VCaP (cell line): ENCODE results near the gene HACD4.

ENCODE experiments used
- H3K27ac ChIP-seq: fragments of 450-650 bp; 2 replicates; pipeline ENCODE4 v1.5.1; 2017
- TF ChIP-seq, protein P1 (sequence below): fragments of 450-650 bp; conservative IDR thresholded peaks from 2 replicates; pipeline ENCODE4 v1.5.1; 2017; ENCODE audit warnings: mild to moderate bottlenecking, moderate library complexity

The HACD4 gene

DNA sequence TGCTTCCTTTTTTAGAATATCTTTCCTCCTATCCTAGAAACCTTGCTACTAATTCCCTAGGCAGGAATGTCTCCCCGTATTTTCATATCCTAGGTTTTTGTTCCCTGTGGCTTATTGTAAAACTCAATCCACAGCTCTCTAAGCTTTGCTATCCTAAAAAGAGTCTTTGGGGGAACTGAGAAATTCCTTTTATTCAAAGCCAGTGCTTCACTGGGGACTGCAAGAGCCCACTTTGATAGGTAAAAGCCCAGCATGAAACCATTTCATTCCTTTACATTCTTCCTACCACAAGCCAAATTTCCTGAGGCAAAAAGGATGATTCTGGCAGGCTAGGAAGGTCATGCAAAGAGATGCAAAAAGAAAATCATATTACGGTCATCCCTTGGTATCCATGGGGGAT is 5.8 kb upstream of the HACD4 start:
- TF ChIP-seq, protein P1, sequence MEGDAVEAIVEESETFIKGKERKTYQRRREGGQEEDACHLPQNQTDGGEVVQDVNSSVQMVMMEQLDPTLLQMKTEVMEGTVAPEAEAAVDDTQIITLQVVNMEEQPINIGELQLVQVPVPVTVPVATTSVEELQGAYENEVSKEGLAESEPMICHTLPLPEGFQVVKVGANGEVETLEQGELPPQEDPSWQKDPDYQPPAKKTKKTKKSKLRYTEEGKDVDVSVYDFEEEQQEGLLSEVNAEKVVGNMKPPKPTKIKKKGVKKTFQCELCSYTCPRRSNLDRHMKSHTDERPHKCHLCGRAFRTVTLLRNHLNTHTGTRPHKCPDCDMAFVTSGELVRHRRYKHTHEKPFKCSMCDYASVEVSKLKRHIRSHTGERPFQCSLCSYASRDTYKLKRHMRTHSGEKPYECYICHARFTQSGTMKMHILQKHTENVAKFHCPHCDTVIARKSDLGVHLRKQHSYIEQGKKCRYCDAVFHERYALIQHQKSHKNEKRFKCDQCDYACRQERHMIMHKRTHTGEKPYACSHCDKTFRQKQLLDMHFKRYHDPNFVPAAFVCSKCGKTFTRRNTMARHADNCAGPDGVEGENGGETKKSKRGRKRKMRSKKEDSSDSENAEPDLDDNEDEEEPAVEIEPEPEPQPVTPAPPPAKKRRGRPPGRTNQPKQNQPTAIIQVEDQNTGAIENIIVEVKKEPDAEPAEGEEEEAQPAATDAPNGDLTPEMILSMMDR, result no peak
- H3K27ac ChIP-seq, result no peak overlapping the region

DNA sequence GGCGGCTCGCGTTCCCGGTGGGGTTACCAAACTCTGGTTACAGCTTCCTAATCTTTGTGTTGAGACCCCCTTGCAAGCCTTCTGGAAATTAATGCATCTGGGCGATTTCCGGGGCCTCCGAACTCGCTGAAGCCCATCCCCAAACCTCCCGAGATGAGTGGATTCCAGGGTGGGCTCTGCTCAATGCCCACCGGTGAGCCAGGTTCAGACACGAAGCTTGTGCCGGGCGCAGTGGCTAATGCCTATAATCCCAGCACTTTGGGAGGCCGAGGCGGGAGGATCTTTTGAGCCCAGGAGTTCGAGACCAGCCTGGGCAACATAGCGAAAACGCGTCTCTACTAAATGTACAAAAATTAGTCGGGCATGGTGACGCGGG is 356 bp upstream of the HACD4 start:
- TF ChIP-seq, protein P1, result no peak
- no peak overlapping the region for H3K27ac ChIP-seq

DNA sequence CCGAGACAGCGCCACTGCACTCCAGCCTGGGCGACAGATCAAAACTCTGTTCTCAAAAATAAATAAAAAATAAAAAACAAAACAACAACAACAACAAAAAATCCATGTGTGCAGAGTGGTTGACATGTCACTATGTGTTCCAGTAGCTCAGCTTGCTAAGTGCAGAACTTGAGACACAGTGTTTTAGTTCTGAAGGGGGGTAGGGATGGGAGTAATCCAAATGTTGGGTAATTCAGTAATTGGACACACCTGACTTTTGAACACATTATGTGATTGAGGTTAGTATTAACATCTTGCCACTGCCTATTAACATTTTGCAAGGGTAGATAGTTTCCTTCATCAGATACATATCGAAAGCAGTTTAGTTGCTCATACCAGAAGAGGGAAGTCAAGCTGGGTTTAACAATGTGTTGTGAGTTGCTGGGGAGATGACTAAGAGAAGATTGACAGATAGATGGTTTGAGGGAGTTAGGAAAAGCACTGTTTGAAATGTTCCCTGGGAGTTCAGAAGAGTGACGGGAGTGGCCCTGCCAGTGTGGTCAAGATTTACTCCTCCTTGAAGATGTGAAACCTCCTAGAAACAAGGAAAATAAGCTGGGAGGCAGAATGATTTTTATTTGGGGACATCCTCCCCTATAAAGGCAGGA is 928 bp downstream of the HACD4 start:
- H3K27ac ChIP-seq, result no peak overlapping the region

DNA sequence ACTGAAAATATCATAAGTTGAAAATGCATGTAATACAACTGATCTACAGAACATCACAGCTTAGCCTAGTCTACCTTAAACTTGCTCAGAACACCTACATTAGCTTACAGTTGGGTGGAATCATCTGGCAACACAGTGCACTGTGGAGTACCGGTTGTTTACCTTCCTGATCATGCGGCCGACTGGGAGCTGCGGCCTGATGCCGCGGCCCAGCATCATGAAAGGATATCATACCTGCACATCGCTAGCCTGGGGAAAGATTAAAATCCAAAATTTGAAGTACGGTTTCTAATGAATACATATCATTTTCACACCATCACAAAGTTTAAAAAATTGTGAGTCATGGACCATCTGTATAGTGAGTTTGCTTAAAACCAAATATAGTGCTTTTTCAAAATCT is 1.8 kb downstream of the HACD4 start:
- TF ChIP-seq, protein P1, result no peak
- H3K27ac ChIP-seq, result no peak overlapping the region

More for the DNA sequence above, 928 bp downstream of the HACD4 start:
- TF ChIP-seq, protein P1, result no peak

DNA sequence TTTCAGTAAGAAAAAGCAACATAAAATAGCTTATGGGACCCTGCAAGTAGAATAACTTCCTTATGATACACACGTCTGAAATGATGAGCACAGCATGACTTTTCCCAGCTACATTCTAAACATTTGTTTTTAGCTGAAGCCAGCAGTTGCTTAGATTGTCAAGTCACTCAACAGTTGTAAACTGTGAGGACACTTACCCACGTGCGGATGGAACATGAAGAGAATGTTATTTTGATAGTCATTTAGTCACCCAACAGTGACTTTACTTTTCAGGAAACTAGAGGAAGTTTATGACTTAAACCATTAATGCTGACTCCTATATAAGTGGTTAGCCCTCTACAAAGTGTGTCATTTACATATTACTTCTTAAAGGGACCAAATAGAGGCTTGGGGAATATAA is 3.0 kb downstream of the HACD4 start:
- TF ChIP-seq, protein P1, result no peak
- no peak overlapping the region for H3K27ac ChIP-seq

DNA sequence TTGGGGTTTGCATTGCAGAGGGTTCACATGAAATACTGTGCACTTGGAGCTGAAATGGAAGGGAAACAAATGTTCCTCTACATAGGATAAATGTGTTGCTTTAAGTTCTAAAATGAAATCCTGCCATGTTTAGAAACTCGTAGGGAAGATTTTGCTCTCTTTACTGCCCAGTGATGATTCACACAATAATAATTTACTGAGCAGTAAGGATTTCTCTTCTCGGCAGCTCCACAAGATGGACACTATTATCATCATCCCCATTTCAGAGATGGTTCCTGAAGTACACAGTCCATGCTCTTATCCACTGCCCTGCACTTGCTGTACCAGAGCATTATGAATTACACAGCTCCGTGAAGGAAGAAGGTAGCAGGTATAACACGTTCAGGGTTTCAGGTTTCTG is 4.1 kb downstream of the HACD4 start:
- TF ChIP-seq, protein P1, result no peak
- H3K27ac ChIP-seq, result no peak overlapping the region

DNA sequence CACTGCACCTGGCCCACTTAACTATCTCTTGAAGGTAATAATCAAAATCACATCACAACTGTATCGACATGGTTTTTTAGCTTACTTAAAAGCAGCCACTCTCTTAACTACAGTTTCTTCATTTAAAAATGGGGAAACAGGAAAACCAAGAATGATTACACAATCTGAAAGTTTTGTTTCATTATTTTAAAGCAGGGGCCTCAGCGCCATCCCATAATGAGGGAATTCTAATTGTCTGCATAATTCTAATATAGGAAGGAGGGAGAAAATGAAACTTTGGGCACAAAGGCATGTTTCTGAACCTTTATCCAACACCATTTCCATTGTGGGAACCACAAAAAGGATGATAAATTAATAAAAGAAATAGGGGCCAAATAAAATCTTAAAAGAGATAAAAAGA is 7.6 kb downstream of the HACD4 start:
- TF ChIP-seq, protein P1, result no peak
- H3K27ac ChIP-seq, result no peak overlapping the region
